ENCODE data around the gene EEF1A2.

EEF1A2 gene

GRCh38 chr20:63536997-63537524 is 38.2 kb upstream of the EEF1A2 start, which contains the start of gene PTK6:
PTK6 (minus strand) TSS chr20:63537376; CDS start chr20:63537314, 62 bp downstream.
- DNase-seq, result no peak

- no peak for DNase-seq
Measured at GRCh38 chr20:63536241-63536977, 37.5 kb upstream of the EEF1A2 start.

- DNase-seq, result no peak
Measured at GRCh38 chr20:63534831-63535651, 36.2 kb upstream of the EEF1A2 start.

GRCh38 chr20:63534427-63534830 is 35.5 kb upstream of the EEF1A2 start:
- DNase-seq, result no peak

GRCh38 chr20:63533871-63534393 is 35.0 kb upstream of the EEF1A2 start:
- DNase-seq, result peak; percentile 34

- DNase-seq, result peak; percentile 26
Measured at GRCh38 chr20:63533388-63533787, 34.5 kb upstream of the EEF1A2 start.

GRCh38 chr20:63532449-63532971 is 33.6 kb upstream of the EEF1A2 start:
- peak; percentile 34 for DNase-seq

GRCh38 chr20:63531686-63532448 is 33.0 kb upstream of the EEF1A2 start:
- DNase-seq, result no peak

GRCh38 chr20:63530788-63531160 is 31.9 kb upstream of the EEF1A2 start:
- peak; percentile 34 for DNase-seq

- peak; percentile 19 for DNase-seq
Measured at GRCh38 chr20:63529861-63530787, 31.2 kb upstream of the EEF1A2 start.

GRCh38 chr20:63529180-63529860 is 30.4 kb upstream of the EEF1A2 start:
- DNase-seq, result peak; percentile 17

GRCh38 chr20:63527184-63527583 is 28.3 kb upstream of the EEF1A2 start:
- no peak for DNase-seq

- no peak for DNase-seq
Measured at GRCh38 chr20:63525971-63526370, 27.1 kb upstream of the EEF1A2 start.

GRCh38 chr20:63525185-63525584 is 26.3 kb upstream of the EEF1A2 start:
- DNase-seq, result peak; percentile 26

GRCh38 chr20:63522981-63523611 is 24.2 kb upstream of the EEF1A2 start:
- DNase-seq, result no peak

GRCh38 chr20:63522091-63522868 is 23.4 kb upstream of the EEF1A2 start:
- DNase-seq, result no peak

- no peak for DNase-seq
Measured at GRCh38 chr20:63521602-63522001, 22.7 kb upstream of the EEF1A2 start.

- peak; percentile 84 for DNase-seq
Measured at GRCh38 chr20:63520934-63521601, 22.2 kb upstream of the EEF1A2 start.

GRCh38 chr20:63520504-63520933 is 21.6 kb upstream of the EEF1A2 start, which contains the start of gene PPDPF:
PPDPF (plus strand) TSS chr20:63520765; CDS start chr20:63521309, 544 bp downstream.
- peak; percentile 91 for DNase-seq

Data from left hindlimb (tissue), 1 donor.